Adrenal gland (tissue), 5 donors: ENCODE measurements around the gene CDCA3.

Experiments used
- CTCF ChIP-seq, 6 experiments: fragments of 450-650 bp in 4 of 6; fragments of 200-600 bp in 2 of 6; sonication (generic) in 1 of 6; IDR thresholded peaks; 1 replicate in 5 of 6; 2 replicates in 1 of 6; pipeline versions ENCODE4 v1.5.1 to v1.8.0; 2016 to 2021; ENCODE audit warnings: antibody characterized with exemption in 6 of 6, mild to moderate bottlenecking in 2 of 6, moderate library complexity in 1 of 6
- POLR2A ChIP-seq, 2 donors: fragments of 450-650 bp; IDR thresholded peaks; one replicate each; pipeline ENCODE4 v1.6.1; 2017; ENCODE audit warnings: antibody characterized with exemption in 2 of 2, mild to moderate bottlenecking in 2 of 2, moderate library complexity in 1 of 2
- donor health status: DM: no; HTN: no; CAD: no.

- TF ChIP-seq CTCF (IDR thresholded peaks at IDR 0.05), result no peak
- no peak for TF ChIP-seq POLR2A (IDR thresholded peaks at IDR 0.05)
Observed at GRCh38 chr12:6888360-6888759, 37.3 kb upstream of the CDCA3 start.
